Measurements from ENCODE around the gene TATDN2. TPM values are rescaled to one million over a fixed set of nuclear protein-coding genes. Genes with fewer than 3 reads are reported as not detected.

The TATDN2 gene
- total RNA-seq, 1 experiment from 2014 or later = 30.4 TPM

- ChIA-PET CTCF (interaction anchor here (0.7 kb wide), 1 partner anchor 328 kb away, joined by 3 read pairs; no protein-coding TSS in a partner anchor), POLR2A (no interaction called here)
- peaks cover 4% of the 10 kb centered on the region; the same call in 1 of the 2 replicates for H3K36me3 ChIP-seq (ENCODE audit: control insufficient read depth, insufficient read depth, low read length)
- no TSS peak for BruUV-seq (replicated peaks)
- H3K4me1 ChIP-seq (ENCODE audit: control insufficient read depth, insufficient read depth, low read length) = no peaks in the 10 kb centered on the region
- DNase-seq (ENCODE audit: low read depth, low spot score) = no peak
- H3K4me3 ChIP-seq (ENCODE audit: low read depth in 2 of 2, low read length in 2 of 2) = no peak overlapping the region
- no peak overlapping the region for H3K27ac ChIP-seq (ENCODE audit: low read length)
- H3K9me3 ChIP-seq (ENCODE audit: control insufficient read depth, insufficient read depth, low read depth, low read length) = no peaks in the 10 kb centered on the region
- in situ Hi-C loops (cut with HindIII; ENCODE audit: low pct_unique_long_range_greater_than_20kb, low sequenced_read_pairs) = no loop called here
- H3K27me3 ChIP-seq (ENCODE audit: control insufficient read depth, insufficient read depth, low read length) = no peaks in the 10 kb centered on the region
- no peak for TF ChIP-seq SIN3A (IDR thresholded peaks at IDR 0.05; ENCODE audit: borderline replicate concordance, insufficient read depth, low read depth, low read length)
- TF ChIP-seq REST (IDR thresholded peaks at IDR 0.05; ENCODE audit: insufficient read depth in 1 of 2, low read depth in 2 of 2, low read length in 1 of 2) = no peak
- ATAC-seq = no peak
- intact Hi-C loops (cut with micrococcal nuclease; ENCODE audit: unreplicated experiment) = no loop called here
Observed at GRCh38 chr3:10260211-10260701, 12.0 kb downstream of the TATDN2 start.

GRCh38 chr3:10262027-10262426, 13.8 kb downstream of the TATDN2 start:
- Histone ChIP-seq H3K27me3 (ENCODE audit: control insufficient read depth, insufficient read depth, low read length) (no peaks in the 10 kb centered on the region), H3K27ac (ENCODE audit: low read length) (no peak overlapping the region), H3K9me3 (ENCODE audit: control insufficient read depth, insufficient read depth, low read depth, low read length) (no peaks in the 10 kb centered on the region), H3K36me3 (ENCODE audit: control insufficient read depth, insufficient read depth, low read length) (peaks cover 4% of the 10 kb centered on the region), H3K4me1 (ENCODE audit: control insufficient read depth, insufficient read depth, low read length) (no peaks in the 10 kb centered on the region), H3K4me3 (ENCODE audit: low read depth in 2 of 2, low read length in 2 of 2) (no peak overlapping the region)
- no TSS peak for BruUV-seq (replicated peaks)
- no peak for TF ChIP-seq TCF7L2 (IDR thresholded peaks at IDR 0.05; ENCODE audit: low read depth, low read length)
- no peak for TF ChIP-seq POLR2AphosphoS5 (IDR thresholded peaks at IDR 0.05; ENCODE audit: low read depth, low read length)
- TF ChIP-seq CTCF (IDR thresholded peaks at IDR 0.05) = no peak
- no peak for TF ChIP-seq SIN3A (IDR thresholded peaks at IDR 0.05; ENCODE audit: borderline replicate concordance, insufficient read depth, low read depth, low read length)
- TF ChIP-seq REST (IDR thresholded peaks at IDR 0.05; ENCODE audit: insufficient read depth in 1 of 2, low read depth in 2 of 2, low read length in 1 of 2) = no peak
- in situ Hi-C loops (cut with HindIII; ENCODE audit: low pct_unique_long_range_greater_than_20kb, low sequenced_read_pairs) (no loop called here), intact Hi-C loops (cut with micrococcal nuclease; ENCODE audit: unreplicated experiment) (no loop called here)
- CTCF ChIA-PET = no interaction called here
- POLR2A ChIA-PET = interaction anchor here (0.6 to 0.7 kb wide), 2 partner anchors 11 to 529 kb away, joined by 4 to 9 read pairs; no protein-coding TSS in a partner anchor
- ATAC-seq (no peak), DNase-seq (ENCODE audit: low read depth, low spot score) (no peak)
